K562 (cell line): ENCODE measurements around the gene SPAG9. TPM values are rescaled to one million over a fixed set of nuclear protein-coding genes. Genes with fewer than 3 reads are reported as not detected.

Experiments
- ADNP ChIP-seq: fragments of 200-800 bp; sonication (Bioruptor generic); IDR thresholded peaks from 2 replicates; pipeline ENCODE4 v1.6.1; 2016; ENCODE audit warnings: missing genetic modification characterization, missing compliant biosample characterization
- EGR1 ChIP-seq: fragments of 450-650 bp; conservative IDR thresholded peaks from 2 replicates; pipeline ENCODE4 v1.6.1; 2017; ENCODE audit warnings: mild to moderate bottlenecking
- ERF ChIP-seq: fragments of 450-650 bp; formaldehyde crosslinking; IDR thresholded peaks from 2 replicates; pipeline ENCODE4 v1.4.0; 2020; ENCODE audit warnings: mild to moderate bottlenecking, mixed read lengths
- FOXA3 ChIP-seq, 2 experiments: fragments of 450-650 bp in 1 of 2; sonication (generic) in 1 of 2; formaldehyde crosslinking; IDR thresholded peaks in 1 of 2; conservative IDR thresholded peaks in 1 of 2; 2 replicates each; pipeline versions ENCODE4 v1.4.0 to v1.8.0; 2020 to 2022; ENCODE audit warnings: mild to moderate bottlenecking in 2 of 2, missing genetic modification reagents in 1 of 2
- GABPB1 ChIP-seq: sonication (generic); formaldehyde crosslinking; IDR thresholded peaks from 2 replicates; pipeline ENCODE4 v1.8.0; 2022; ENCODE audit warnings: mild to moderate bottlenecking, missing genetic modification reagents
- ILF3 ChIP-seq: fragments of 450-650 bp; IDR thresholded peaks from 2 replicates; pipeline ENCODE4 v1.6.1; 2018; ENCODE audit warnings: antibody characterized with exemption, mild to moderate bottlenecking, moderate library complexity, borderline replicate concordance
- JUND ChIP-seq, 2 experiments: IDR thresholded peaks; 2 replicates in 1 of 2; 3 replicates in 1 of 2; pipeline ENCODE4 v1.6.1; 2011; ENCODE audit warnings: borderline replicate concordance in 2 of 2, low read depth in 2 of 2, low read length in 2 of 2, improper control_type of control experiment in 1 of 2, missing biosample characterization in 1 of 2, missing genetic modification characterization in 1 of 2, missing genetic modification reagents in 1 of 2
- MYC ChIP-seq, 2 experiments: fragments of 250-450 bp in 1 of 2; sonication (Bioruptor Pico) in 1 of 2; IDR thresholded peaks; 2 replicates each; pipeline versions ENCODE4 v1.5.1 to v1.6.1; 2012 to 2021; ENCODE audit warnings: low read depth in 2 of 2, borderline replicate concordance in 1 of 2, improper control_type of control experiment in 1 of 2, low read length in 1 of 2, mild to moderate bottlenecking in 1 of 2, moderate library complexity in 1 of 2
- MYNN ChIP-seq, 2 experiments: sonication (generic); formaldehyde crosslinking in 1 of 2; IDR thresholded peaks; 2 replicates each; pipeline versions ENCODE4 v1.5.0 to v1.6.1; 2016 to 2020; ENCODE audit warnings: antibody characterized with exemption in 1 of 2, missing genetic modification reagents in 1 of 2
- NCOA6 ChIP-seq: fragments of 450-650 bp; IDR thresholded peaks from 2 replicates; pipeline ENCODE4 v1.6.1; 2017; ENCODE audit warnings: mild to moderate bottlenecking
- PML ChIP-seq: IDR thresholded peaks from 2 replicates; pipeline ENCODE4 v1.6.1; 2012; ENCODE audit warnings: low read length, inconsistent platforms
- PRPF4 ChIP-seq: fragments of 200-400 bp; formaldehyde crosslinking; IDR thresholded peaks from one replicate; pipeline ENCODE4 v1.6.1; 2017; ENCODE audit warnings: low read length, low read depth, mild to moderate bottlenecking; ENCODE audit not compliant: insufficient read depth, poor library complexity, severe bottlenecking
- PTTG1 ChIP-seq: fragments of 450-650 bp; IDR thresholded peaks from 2 replicates; pipeline ENCODE4 v1.6.1; 2016; ENCODE audit warnings: low read depth, mild to moderate bottlenecking, missing genetic modification characterization, missing compliant biosample characterization
- RB1 ChIP-seq: fragments of 450-650 bp; IDR thresholded peaks from 2 replicates; pipeline ENCODE4 v1.6.1; 2017; ENCODE audit warnings: low read depth, mild to moderate bottlenecking
- ZNF668 ChIP-seq: fragments of 250-450 bp; sonication (Bioruptor Pico); IDR thresholded peaks from 2 replicates; pipeline ENCODE4 v1.8.0; 2022; ENCODE audit warnings: mild to moderate bottlenecking, inconsistent platforms
- polyA plus RNA-seq, 8 experiments: library from polyadenylated mRNA; depleted of rRNA in 4 of 8; stranded (reverse) in 5 of 8; unstranded in 3 of 8; fragments of >200 nt; fragmentation: Nextera tagmentation in 2 of 8; fragmentation: Illumina TruSeq in 1 of 8; extraction: Ambion mirVana in 2 of 8; extraction: Trizol in 1 of 8; gene quantifications; 2 replicates each; pipeline versions ENCODE4 v1.2.1 to v1.2.3, GENCODE V29; 2011 to 2014; ENCODE audit warnings: inconsistent platforms in 1 of 8, missing spikeins in 1 of 8
- total RNA-seq, 7 experiments: library from RNA; depleted of rRNA in 6 of 7; stranded (reverse); fragments of >200 nt in 6 of 7; fragmentation: Illumina TruSeq in 2 of 7; extraction: Trizol in 2 of 7; gene quantifications; 2 replicates each; pipeline versions ENCODE4 v1.2.1 to v1.2.3, GENCODE V29; 2011 to 2021; ENCODE audit warnings: low replicate concordance in 1 of 7
- TF ChIP-seq, protein P1 (sequence below): fragments of 450-650 bp; conservative IDR thresholded peaks from 2 replicates; pipeline ENCODE4 v1.6.1; 2016; ENCODE audit warnings: missing genetic modification characterization, low read depth, mild to moderate bottlenecking, control low read depth, missing compliant biosample characterization
- TF ChIP-seq, protein P2 (sequence below): fragments of 250-450 bp; sonication (Bioruptor Pico); IDR thresholded peaks from 2 replicates; pipeline ENCODE4 v1.8.0; 2021; ENCODE audit warnings: moderate library complexity, mild to moderate bottlenecking, inconsistent platforms
- TF ChIP-seq, protein P3 (sequence below): fragments of 250-450 bp; sonication (Bioruptor Pico); IDR thresholded peaks from 2 replicates; pipeline ENCODE4 v1.4.0; 2020
- TF ChIP-seq, protein P4 (sequence below): fragments of 450-650 bp; formaldehyde crosslinking; IDR thresholded peaks from 2 replicates; pipeline ENCODE4 v1.4.0; 2022; ENCODE audit warnings: missing genetic modification characterization
- TF ChIP-seq, protein P5 (sequence below), 2 experiments: IDR thresholded peaks; 2 replicates each; pipeline ENCODE4 v1.6.1; 2011; ENCODE audit warnings: borderline replicate concordance in 1 of 2, control low read depth in 1 of 2, low read depth in 1 of 2, low read length in 1 of 2, mild to moderate bottlenecking in 1 of 2, mixed read lengths in 1 of 2, moderate library complexity in 1 of 2; ENCODE audit not compliant: insufficient read depth in 1 of 2, insufficient read length in 1 of 2, poor library complexity in 1 of 2, severe bottlenecking in 1 of 2; ENCODE audit errors: extremely low read depth in 1 of 2

Gene SPAG9
- total and polyA plus RNA-seq, 9 of the 15 experiments (the other 6 are each of a cell fraction or from before 2014, with no cell fraction given): 12.2 to 99.2 (median 58.2) TPM

DNA sequence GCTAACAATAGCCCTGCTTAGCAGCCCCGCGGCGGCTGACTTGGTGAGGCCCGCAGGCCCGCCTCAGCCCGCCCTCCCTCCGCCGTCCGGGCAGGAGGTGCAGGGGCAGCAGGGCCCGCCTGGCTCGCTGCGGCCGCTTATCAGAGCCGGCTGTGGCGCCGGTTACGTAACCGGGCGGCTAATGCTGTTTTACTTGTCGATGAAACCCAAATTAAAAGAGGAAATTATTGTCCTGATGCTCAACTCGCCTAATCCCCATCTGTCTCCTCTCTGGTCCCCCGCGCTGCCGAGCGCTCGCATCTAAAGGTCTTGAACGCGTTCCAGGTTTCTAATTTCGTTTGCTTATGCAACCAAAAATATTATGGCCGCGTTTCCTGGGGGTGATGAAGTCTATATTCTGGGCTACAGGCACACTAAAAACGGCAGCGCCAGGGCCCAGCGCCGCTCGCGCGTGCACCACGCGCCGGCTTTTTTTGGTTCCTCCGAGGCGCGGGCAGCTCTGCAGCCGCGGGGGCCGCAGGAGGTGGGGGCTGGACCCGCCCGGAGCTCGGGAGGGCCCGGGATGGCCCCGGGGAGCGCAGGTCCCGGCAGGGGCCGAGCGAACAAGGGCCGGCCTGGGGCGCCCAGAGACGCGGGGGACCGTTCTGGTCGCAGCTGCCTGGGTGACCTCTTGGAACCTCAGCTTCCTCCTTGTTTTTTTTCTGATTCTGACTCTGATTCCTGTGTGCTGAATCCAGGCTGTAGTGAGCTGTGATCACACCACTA is 189.3 kb downstream of the SPAG9 start (continued):
- TF ChIP-seq EGR1 (no peak), MYC (IDR thresholded peaks at IDR 0.05; ENCODE audit: low read depth, low read length) (no peak), MYC (CRISPR knock-in tag; IDR thresholded peaks at IDR 0.05; ENCODE audit: borderline replicate concordance, low read depth) (no peak), FOXA3 (CRISPR knock-in tag; conservative IDR thresholded peaks at IDR 0.05 in 1 of 2, IDR thresholded peaks at IDR 0.05 in 1 of 2) (peak in 1 of 2 experiments; percentile 31; a peak in 1 of 4 replicates), PTTG1 (tag) (no peak), PRPF4 (no peak), ILF3 (no peak), ERF (no peak), MYNN (IDR thresholded peaks at IDR 0.05) (no peak), MYNN (CRISPR knock-in tag; IDR thresholded peaks at IDR 0.05) (no peak), ADNP (no peak), RB1 (0 out of 2 replicates have a peak, but pooled peaks have one; percentile 16), PML (no peak), NCOA6 (no peak), GABPB1 (0 out of 2 replicates have a peak, but pooled peaks have one; percentile 13), JUND (IDR thresholded peaks at IDR 0.05; ENCODE audit: borderline replicate concordance, low read depth, low read length) (no peak), JUND (tag; IDR thresholded peaks at IDR 0.05; ENCODE audit: borderline replicate concordance, low read depth, low read length) (no peak; the same call in 2 of the 3 replicates), ZNF668 (CRISPR knock-in tag) (no peak)
- TF ChIP-seq, protein P1, sequence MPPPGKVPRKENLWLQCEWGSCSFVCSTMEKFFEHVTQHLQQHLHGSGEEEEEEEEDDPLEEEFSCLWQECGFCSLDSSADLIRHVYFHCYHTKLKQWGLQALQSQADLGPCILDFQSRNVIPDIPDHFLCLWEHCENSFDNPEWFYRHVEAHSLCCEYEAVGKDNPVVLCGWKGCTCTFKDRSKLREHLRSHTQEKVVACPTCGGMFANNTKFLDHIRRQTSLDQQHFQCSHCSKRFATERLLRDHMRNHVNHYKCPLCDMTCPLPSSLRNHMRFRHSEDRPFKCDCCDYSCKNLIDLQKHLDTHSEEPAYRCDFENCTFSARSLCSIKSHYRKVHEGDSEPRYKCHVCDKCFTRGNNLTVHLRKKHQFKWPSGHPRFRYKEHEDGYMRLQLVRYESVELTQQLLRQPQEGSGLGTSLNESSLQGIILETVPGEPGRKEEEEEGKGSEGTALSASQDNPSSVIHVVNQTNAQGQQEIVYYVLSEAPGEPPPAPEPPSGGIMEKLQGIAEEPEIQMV: peak; percentile 56; the same call in 1 of the 2 replicates
- TF ChIP-seq, protein P2, sequence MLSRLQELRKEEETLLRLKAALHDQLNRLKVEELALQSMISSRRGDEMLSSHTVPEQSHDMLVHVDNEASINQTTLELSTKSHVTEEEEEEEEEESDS (CRISPR knock-in tag): no peak
- TF ChIP-seq, protein P3, sequence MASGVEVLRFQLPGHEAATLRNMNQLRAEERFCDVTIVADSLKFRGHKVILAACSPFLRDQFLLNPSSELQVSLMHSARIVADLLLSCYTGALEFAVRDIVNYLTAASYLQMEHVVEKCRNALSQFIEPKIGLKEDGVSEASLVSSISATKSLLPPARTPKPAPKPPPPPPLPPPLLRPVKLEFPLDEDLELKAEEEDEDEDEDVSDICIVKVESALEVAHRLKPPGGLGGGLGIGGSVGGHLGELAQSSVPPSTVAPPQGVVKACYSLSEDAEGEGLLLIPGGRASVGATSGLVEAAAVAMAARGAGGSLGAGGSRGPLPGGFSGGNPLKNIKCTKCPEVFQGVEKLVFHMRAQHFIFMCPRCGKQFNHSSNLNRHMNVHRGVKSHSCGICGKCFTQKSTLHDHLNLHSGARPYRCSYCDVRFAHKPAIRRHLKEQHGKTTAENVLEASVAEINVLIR: no peak
- TF ChIP-seq, protein P4, sequence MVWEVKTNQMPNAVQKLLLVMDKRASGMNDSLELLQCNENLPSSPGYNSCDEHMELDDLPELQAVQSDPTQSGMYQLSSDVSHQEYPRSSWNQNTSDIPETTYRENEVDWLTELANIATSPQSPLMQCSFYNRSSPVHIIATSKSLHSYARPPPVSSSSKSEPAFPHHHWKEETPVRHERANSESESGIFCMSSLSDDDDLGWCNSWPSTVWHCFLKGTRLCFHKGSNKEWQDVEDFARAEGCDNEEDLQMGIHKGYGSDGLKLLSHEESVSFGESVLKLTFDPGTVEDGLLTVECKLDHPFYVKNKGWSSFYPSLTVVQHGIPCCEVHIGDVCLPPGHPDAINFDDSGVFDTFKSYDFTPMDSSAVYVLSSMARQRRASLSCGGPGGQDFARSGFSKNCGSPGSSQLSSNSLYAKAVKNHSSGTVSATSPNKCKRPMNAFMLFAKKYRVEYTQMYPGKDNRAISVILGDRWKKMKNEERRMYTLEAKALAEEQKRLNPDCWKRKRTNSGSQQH (CRISPR knock-in tag): no peak
- TF ChIP-seq, protein P5, sequence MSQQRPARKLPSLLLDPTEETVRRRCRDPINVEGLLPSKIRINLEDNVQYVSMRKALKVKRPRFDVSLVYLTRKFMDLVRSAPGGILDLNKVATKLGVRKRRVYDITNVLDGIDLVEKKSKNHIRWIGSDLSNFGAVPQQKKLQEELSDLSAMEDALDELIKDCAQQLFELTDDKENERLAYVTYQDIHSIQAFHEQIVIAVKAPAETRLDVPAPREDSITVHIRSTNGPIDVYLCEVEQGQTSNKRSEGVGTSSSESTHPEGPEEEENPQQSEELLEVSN (IDR thresholded peaks at IDR 0.05; ENCODE audit: borderline replicate concordance in 1 of 2, extremely low read depth in 1 of 2, insufficient read depth in 1 of 2, insufficient read length in 1 of 2, low read depth in 1 of 2, low read length in 1 of 2, poor library complexity in 1 of 2, severe bottlenecking in 1 of 2): peak in 1 of 2 experiments; percentile 63
